NCI-H146 treated with DMSO at 0.1 percent for 48 hours (cell line): Measurements from ENCODE around the gene ADCY5.
"Not testable (repeated sequence)": the region's sequence is repeated elsewhere in the genome, so short reads cannot be mapped to it uniquely, and the experiment has no call there.

ENCODE experiments used
- DNase-seq: peaks from one replicate; lab custom pipeline; 2025; ENCODE audit not compliant: unreplicated experiment; lab: John Stamatoyannopoulos, UW

The ADCY5 gene

GRCh38 chr3:123277106-123277505 is 171.8 kb downstream of the ADCY5 start:
- no peak for DNase-seq

GRCh38 chr3:123276346-123277006 is 172.4 kb downstream of the ADCY5 start:
- no peak for DNase-seq

- no peak for DNase-seq
Measured at GRCh38 chr3:123275691-123276090, 173.2 kb downstream of the ADCY5 start.

- no peak for DNase-seq
Measured at GRCh38 chr3:123272547-123272946, 176.3 kb downstream of the ADCY5 start.

- DNase-seq, result no peak
Measured at GRCh38 chr3:123271466-123272159, 177.3 kb downstream of the ADCY5 start.

GRCh38 chr3:123270818-123271217 is 178.1 kb downstream of the ADCY5 start:
- no peak for DNase-seq

GRCh38 chr3:123267821-123268220 is 181.1 kb downstream of the ADCY5 start:
- no peak for DNase-seq

- DNase-seq, result no peak
Measured at GRCh38 chr3:123263941-123264340, 184.9 kb downstream of the ADCY5 start.

- no peak for DNase-seq
Measured at GRCh38 chr3:123262868-123263267, 186.0 kb downstream of the ADCY5 start.

- DNase-seq, result no peak
Measured at GRCh38 chr3:123262226-123262625, 186.7 kb downstream of the ADCY5 start.

- DNase-seq, result no peak
Measured at GRCh38 chr3:123261666-123262065, 187.2 kb downstream of the ADCY5 start.

- peak; percentile 79 for DNase-seq
Measured at GRCh38 chr3:123258811-123259420, 190.0 kb downstream of the ADCY5 start.

- DNase-seq, result no peak
Measured at GRCh38 chr3:123258359-123258758, 190.5 kb downstream of the ADCY5 start.

GRCh38 chr3:123256256-123256655 is 192.6 kb downstream of the ADCY5 start:
- no peak for DNase-seq

GRCh38 chr3:123246866-123247265 is 202.0 kb downstream of the ADCY5 start:
- no peak for DNase-seq

- DNase-seq, result no peak
Measured at GRCh38 chr3:123244128-123244527, 204.8 kb downstream of the ADCY5 start.

GRCh38 chr3:123239756-123240155 is 209.1 kb downstream of the ADCY5 start:
- no peak for DNase-seq

GRCh38 chr3:123239186-123239585 is 209.7 kb downstream of the ADCY5 start:
- DNase-seq, result not testable (repeated sequence)

- DNase-seq, result no peak
Measured at GRCh38 chr3:123236902-123237301, 212.0 kb downstream of the ADCY5 start.
